ENCODE measurements around the gene CD109.
"Not testable (repeated sequence)": the region's sequence is repeated elsewhere in the genome, so short reads cannot be mapped to it uniquely, and the experiment has no call there.

CD109 gene

DNA sequence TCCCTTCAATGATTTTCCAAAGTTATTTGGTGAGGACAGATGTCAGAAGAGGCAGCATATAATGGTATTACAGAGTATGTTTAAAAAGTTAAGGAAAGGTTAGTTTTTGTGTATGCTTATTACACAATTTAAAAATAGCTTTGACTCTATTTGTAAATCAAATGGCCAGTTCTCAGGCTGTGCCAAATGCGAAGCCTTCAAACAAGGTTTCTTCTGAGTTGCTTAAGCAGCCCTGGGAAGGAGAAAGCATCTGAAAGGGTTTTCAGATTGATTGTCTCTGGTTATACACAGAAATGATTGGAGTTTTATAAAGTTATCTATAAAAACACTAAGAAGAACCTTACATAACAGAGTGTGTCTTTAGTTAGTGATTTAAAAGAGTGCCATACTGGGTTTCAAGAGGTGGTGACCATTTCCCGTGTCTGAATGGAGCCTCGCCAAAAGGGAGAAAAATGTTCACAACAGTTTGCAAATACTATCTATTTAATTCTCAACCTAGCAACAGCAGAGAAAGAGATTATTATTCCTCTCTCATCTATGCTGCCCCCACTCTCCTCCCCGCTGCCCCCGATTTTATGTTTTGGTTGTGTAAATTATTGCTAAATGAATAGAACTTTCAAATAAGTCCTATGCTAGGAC lies 16.7 kb downstream of the CD109 start:
- TF ChIP-seq, protein P1, sequence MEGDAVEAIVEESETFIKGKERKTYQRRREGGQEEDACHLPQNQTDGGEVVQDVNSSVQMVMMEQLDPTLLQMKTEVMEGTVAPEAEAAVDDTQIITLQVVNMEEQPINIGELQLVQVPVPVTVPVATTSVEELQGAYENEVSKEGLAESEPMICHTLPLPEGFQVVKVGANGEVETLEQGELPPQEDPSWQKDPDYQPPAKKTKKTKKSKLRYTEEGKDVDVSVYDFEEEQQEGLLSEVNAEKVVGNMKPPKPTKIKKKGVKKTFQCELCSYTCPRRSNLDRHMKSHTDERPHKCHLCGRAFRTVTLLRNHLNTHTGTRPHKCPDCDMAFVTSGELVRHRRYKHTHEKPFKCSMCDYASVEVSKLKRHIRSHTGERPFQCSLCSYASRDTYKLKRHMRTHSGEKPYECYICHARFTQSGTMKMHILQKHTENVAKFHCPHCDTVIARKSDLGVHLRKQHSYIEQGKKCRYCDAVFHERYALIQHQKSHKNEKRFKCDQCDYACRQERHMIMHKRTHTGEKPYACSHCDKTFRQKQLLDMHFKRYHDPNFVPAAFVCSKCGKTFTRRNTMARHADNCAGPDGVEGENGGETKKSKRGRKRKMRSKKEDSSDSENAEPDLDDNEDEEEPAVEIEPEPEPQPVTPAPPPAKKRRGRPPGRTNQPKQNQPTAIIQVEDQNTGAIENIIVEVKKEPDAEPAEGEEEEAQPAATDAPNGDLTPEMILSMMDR (IDR thresholded peaks at IDR 0.05; ENCODE audit: insufficient read depth, low read depth, low read length, missing control alignments): no peak

DNA sequence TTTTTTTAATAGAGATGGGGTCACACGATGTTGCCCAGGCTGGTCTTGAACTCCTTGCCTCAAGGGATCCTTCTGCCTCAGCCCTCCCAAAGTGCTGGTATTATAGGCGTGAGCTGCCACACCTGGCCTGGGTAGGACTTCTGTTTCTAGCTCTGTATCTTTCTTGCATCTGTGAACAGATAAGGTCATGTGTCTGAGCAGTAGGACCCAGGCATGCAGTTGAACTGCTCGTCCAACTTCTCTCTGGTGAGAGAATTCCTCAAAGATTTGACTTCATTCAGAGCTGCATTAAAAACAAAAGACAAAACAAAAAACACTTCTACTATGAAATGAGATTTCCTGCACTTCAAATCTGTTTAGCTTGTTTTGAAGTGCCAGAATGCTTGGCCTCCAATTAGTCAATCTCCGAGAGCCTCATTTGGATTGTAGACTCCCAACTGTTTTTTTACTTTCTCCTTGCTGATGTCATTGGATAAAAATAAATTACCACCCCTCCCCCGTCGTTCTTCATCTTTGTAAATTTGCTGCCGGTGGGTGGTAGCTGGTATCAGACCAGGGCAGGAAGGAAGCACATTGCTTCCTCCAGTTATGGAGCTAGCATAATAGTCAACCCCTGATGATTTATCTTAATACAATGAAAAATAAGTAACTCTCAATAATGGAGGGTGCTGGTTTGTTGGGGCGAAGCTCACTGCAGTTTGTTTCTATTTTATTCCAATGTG lies 17.6 kb downstream of the CD109 start:
- DNase-seq (ENCODE audit: low read depth): no peak
- H3K4me3 ChIP-seq (ENCODE audit: low read depth, low read length): no peak overlapping the region
- TF ChIP-seq, protein P1 (IDR thresholded peaks at IDR 0.05; ENCODE audit: insufficient read depth, low read depth, low read length, missing control alignments): no peak

More for the DNA sequence above, 16.7 kb downstream of the CD109 start:
- H3K4me3 ChIP-seq (ENCODE audit: low read depth, low read length): no peak overlapping the region
- no peak for DNase-seq (ENCODE audit: low read depth)

- not testable (repeated sequence) for H3K4me3 ChIP-seq (ENCODE audit: low read depth, low read length); DNase-seq (ENCODE audit: low read depth)
These were observed 19.1 kb downstream of the CD109 start for GRCh38 chr6:73715111-73715508.

DNA sequence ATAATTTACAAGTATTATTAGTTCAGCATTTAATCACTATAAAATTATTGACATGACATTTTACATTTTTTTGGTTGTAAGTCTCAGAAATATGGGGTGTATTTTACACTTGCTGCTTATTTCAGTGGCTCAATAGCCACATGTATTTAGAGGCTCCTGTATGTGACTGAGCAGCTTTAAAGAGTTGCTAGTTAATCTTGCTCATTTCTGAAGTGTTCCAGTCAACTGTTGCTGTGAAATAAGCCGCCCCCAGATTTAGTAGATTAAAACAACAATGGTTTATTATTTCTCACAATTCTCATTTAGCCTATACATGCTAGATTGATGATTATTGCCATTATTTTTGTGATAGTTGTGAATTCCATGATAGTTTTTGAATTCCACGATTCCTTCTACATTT lies 23.0 kb downstream of the CD109 start:
- TF ChIP-seq, protein P1 (IDR thresholded peaks at IDR 0.05; ENCODE audit: insufficient read depth, low read depth, low read length, missing control alignments): no peak
- H3K4me3 ChIP-seq (ENCODE audit: low read depth, low read length): no peak overlapping the region
- DNase-seq (ENCODE audit: low read depth): no peak

DNA sequence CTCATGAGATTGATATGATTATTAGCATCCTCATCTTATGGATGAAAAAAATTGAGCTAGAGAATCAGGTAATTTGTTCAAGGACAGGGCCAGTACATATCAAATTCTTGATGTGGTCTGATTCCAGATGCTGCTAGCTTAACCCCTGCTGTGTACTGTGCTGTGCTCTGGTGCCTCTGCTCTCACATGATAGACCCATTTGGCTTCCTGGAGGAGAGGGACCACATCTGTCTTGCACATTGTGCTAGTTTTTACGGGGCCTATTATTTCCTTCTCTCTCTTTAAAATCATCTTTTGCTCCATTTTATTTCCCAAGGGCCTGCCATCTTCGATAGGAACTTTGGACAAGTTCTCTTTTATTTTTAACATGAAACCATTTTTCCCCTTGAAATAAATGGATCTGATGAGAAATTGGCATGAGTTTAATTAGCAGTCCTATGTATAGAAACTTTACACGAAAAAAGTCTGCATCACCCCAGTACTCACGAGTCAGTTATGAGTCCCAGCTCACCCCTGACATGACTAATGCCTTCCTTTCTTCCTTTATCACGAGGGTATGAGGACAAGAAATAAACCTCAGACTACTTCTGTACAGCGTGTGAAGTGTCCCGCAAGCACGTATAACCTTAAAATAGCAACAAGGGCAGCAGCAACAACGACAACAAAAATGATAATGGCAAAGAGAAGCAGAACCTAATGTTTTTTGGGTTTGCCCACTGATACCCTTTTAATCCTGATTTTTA lies 26.5 kb downstream of the CD109 start:
- peak; percentile 71 for DNase-seq (ENCODE audit: low read depth)
- TF ChIP-seq, protein P1 (IDR thresholded peaks at IDR 0.05; ENCODE audit: insufficient read depth, low read depth, low read length, missing control alignments): no peak
- no peak overlapping the region; the same call in 1 of the 2 replicates for H3K4me3 ChIP-seq (ENCODE audit: low read depth, low read length)

DNA sequence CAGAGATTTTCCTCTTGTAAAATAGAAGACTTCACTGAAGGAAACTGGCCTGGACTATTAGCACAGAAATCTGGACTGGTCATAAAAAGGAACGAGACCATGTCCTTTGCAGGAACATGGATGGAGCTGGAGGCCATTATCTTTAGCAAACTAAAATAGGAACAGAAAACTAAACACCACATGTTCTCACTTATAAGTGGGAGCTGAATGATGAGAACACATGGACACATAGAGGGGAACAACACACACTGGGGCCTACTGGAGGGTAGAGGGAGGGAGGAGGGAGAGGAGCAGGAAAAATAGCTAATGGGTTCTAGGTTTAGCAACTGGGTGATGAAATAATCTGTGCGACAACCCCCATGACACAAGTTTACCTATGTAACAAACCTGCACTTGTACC lies 27.5 kb downstream of the CD109 start:
- H3K4me3 ChIP-seq (ENCODE audit: low read depth, low read length); DNase-seq (ENCODE audit: low read depth): not testable (repeated sequence)

GRCh38 chr6:73724389-73724788 lies 28.4 kb downstream of the CD109 start:
- no peak overlapping the region for H3K4me3 ChIP-seq (ENCODE audit: low read depth, low read length)
- TF ChIP-seq, protein P1 (IDR thresholded peaks at IDR 0.05; ENCODE audit: insufficient read depth, low read depth, low read length, missing control alignments): no peak
- DNase-seq (ENCODE audit: low read depth): no peak

DNA sequence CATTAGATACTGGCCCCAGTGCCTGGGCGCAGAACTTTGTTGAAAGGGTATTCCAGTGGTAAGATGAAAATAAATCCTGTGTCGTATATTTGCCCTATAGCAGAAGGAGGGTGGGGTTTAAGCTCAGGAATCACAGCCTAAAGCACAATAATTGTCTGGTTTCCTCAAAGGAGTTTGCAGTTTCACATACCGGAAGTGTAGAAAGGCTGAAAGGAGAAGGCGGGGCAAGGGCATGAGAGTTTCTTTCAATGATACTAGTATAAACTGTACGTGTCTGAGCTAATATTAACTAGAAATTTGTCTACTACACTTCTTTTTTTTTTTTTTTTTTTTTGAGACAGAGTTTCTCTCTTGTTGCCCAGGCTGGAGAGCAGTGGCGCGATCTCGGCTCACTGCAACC lies 29.2 kb downstream of the CD109 start:
- peak; percentile 59 for DNase-seq (ENCODE audit: low read depth)
- not testable (repeated sequence) for H3K4me3 ChIP-seq (ENCODE audit: low read depth, low read length)

All from GM12865 (cell line).